HepG2 (cell line): Measurements from ENCODE around the gene MTA2. TPM values are rescaled to one million over a fixed set of nuclear protein-coding genes. Genes with fewer than 3 reads are reported as not detected.

Experiments used
- CCDC6 ChIP-seq: sonication (generic); formaldehyde crosslinking; IDR thresholded peaks from 2 replicates; pipeline ENCODE4 v1.8.1; 2022; ENCODE audit warnings: mild to moderate bottlenecking, missing genetic modification reagents, moderate library complexity
- CENPT ChIP-seq: sonication (generic); formaldehyde crosslinking; IDR thresholded peaks from 2 replicates; pipeline ENCODE4 v1.8.0; 2022; ENCODE audit warnings: low read depth, mild to moderate bottlenecking, moderate library complexity, missing genetic modification reagents
- CHD4 ChIP-seq: fragments of 200-600 bp; sonication (generic); IDR thresholded peaks from 2 replicates; pipeline ENCODE4 v1.7.0; 2017; ENCODE audit warnings: mild to moderate bottlenecking, low read length, borderline replicate concordance
- NFATC3 ChIP-seq: sonication (generic); formaldehyde crosslinking; IDR thresholded peaks from 2 replicates; pipeline ENCODE4 v1.5.1; 2020; ENCODE audit warnings: mild to moderate bottlenecking, missing genetic modification reagents
- NFE2L2 ChIP-seq: fragments of 150-350 bp; IDR thresholded peaks from 2 replicates; pipeline ENCODE4 v1.6.1; 2014; ENCODE audit warnings: low read length
- NR2C2 ChIP-seq: sonication (generic); formaldehyde crosslinking; IDR thresholded peaks from 2 replicates; pipeline ENCODE4 v1.4.0; 2020; ENCODE audit warnings: missing genetic modification reagents, mild to moderate bottlenecking, moderate library complexity, borderline replicate concordance
- NR2F2 ChIP-seq: IDR thresholded peaks from 2 replicates; pipeline ENCODE4 v1.6.1; 2012; ENCODE audit warnings: low read depth, inconsistent platforms, borderline replicate concordance
- PCBP1 ChIP-seq: fragments of 200-400 bp; formaldehyde crosslinking; IDR thresholded peaks from 2 replicates; pipeline ENCODE4 v1.6.1; 2017; ENCODE audit warnings: mild to moderate bottlenecking, low read depth, low read length, borderline replicate concordance
- PCBP2 ChIP-seq: fragments of 200-400 bp; formaldehyde crosslinking; optimal IDR thresholded peaks from 2 replicates; pipeline ENCODE3; 2018; ENCODE audit warnings: low read length, low read depth; ENCODE audit not compliant: poor library complexity, severe bottlenecking
- SALL1 ChIP-seq: sonication (generic); formaldehyde crosslinking; IDR thresholded peaks from 2 replicates; pipeline ENCODE4 v1.8.0; 2022; ENCODE audit warnings: mild to moderate bottlenecking, missing genetic modification reagents
- SIX1 ChIP-seq: sonication (generic); formaldehyde crosslinking; IDR thresholded peaks from 2 replicates; pipeline ENCODE4 v1.4.0; 2020; ENCODE audit warnings: missing genetic modification reagents, borderline replicate concordance
- ZBTB42 ChIP-seq: sonication (generic); formaldehyde crosslinking; IDR thresholded peaks from 2 replicates; pipeline ENCODE4 v1.5.0; 2020; ENCODE audit warnings: mild to moderate bottlenecking, missing genetic modification reagents
- ZNF432 ChIP-seq: sonication (generic); formaldehyde crosslinking; IDR thresholded peaks from 2 replicates; pipeline ENCODE4 v1.5.0; 2020; ENCODE audit warnings: missing genetic modification reagents, mild to moderate bottlenecking, borderline replicate concordance
- ZNF883 ChIP-seq: sonication (generic); formaldehyde crosslinking; IDR thresholded peaks from 2 replicates; pipeline ENCODE4 v1.5.1; 2020; ENCODE audit warnings: mild to moderate bottlenecking, missing genetic modification reagents; ENCODE audit errors: not compliant biosample characterization
- polyA plus RNA-seq, 8 experiments: library from polyadenylated mRNA; depleted of rRNA in 3 of 8; stranded (reverse) in 7 of 8; unstranded in 1 of 8; fragments of >200 nt; fragmentation: Illumina TruSeq in 4 of 8; extraction: Trizol in 4 of 8; gene quantifications; 2 replicates each; pipeline versions ENCODE4 v1.2.1 to v1.2.3, GENCODE V29; 2011 to 2016; ENCODE audit warnings: low read depth in 4 of 8, missing spikeins in 1 of 8, mixed read lengths in 1 of 8; ENCODE audit not compliant: insufficient read depth in 1 of 8
- total RNA-seq, 5 experiments: library from RNA; depleted of rRNA; stranded (reverse); fragments of >200 nt; fragmentation: Illumina TruSeq; extraction: Trizol; gene quantifications; 2 replicates each; pipeline ENCODE4 v1.2.3, GENCODE V29; 2016; ENCODE audit warnings: low read depth in 1 of 5
- TF ChIP-seq, protein P1 (sequence below): sonication (generic); formaldehyde crosslinking; IDR thresholded peaks from 2 replicates; pipeline ENCODE4 v1.5.0; 2020; ENCODE audit warnings: mild to moderate bottlenecking, missing genetic modification reagents, borderline replicate concordance
- TF ChIP-seq, protein P2 (sequence below): sonication (generic); formaldehyde crosslinking; IDR thresholded peaks from 2 replicates; pipeline ENCODE4 v1.5.1; 2020; ENCODE audit warnings: missing genetic modification reagents, mild to moderate bottlenecking, borderline replicate concordance
- TF ChIP-seq, protein P3 (sequence below): sonication (generic); formaldehyde crosslinking; IDR thresholded peaks from 2 replicates; pipeline ENCODE4 v1.4.0; 2020; ENCODE audit warnings: missing genetic modification reagents, borderline replicate concordance

Gene MTA2
- total and polyA plus RNA-seq, 2 of the 13 experiments (the other 11 are each of a cell fraction or from before 2014, with no cell fraction given) = 14.0 to 70.0 TPM

DNA sequence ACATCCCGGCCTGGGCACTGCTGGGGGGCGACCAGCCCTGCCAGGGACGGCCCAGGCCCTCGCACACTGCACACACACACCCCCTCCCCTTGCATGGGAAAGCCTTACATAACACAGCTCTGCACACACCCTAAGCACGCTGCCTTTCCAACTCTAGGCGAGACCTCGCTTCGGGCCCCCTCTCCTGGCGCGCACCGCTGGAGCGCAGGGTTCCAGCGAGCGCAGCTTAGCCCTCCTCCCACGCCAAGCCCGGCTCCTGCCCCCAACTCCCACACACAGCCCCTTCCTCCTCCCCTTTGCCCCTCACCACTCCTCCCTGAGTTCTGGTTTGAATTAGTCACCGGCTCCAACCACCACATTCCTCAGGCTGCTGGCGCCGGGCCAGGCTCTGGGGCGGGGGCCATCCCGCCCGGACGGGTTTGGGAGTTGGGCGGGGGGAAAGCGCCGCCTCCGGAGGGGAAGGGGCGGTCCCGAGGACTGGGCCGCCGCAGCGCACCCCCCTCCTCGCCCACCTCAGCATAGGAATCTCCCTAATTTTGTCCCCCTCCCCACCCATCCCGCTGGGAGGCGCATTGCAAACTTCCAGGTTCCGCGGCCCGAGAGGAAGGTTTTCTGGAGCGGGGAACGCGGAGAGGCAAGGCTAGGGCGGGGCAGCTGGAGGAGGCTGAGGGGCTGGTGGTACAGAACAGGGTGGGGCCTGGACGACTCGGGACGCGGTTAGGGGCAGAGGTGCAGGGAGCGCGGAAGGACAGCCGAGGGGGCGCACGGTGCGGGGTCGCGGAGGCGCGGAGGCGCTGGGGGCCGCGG, 56.0 kb downstream of the MTA2 start (continued):
- TF ChIP-seq, protein P1, sequence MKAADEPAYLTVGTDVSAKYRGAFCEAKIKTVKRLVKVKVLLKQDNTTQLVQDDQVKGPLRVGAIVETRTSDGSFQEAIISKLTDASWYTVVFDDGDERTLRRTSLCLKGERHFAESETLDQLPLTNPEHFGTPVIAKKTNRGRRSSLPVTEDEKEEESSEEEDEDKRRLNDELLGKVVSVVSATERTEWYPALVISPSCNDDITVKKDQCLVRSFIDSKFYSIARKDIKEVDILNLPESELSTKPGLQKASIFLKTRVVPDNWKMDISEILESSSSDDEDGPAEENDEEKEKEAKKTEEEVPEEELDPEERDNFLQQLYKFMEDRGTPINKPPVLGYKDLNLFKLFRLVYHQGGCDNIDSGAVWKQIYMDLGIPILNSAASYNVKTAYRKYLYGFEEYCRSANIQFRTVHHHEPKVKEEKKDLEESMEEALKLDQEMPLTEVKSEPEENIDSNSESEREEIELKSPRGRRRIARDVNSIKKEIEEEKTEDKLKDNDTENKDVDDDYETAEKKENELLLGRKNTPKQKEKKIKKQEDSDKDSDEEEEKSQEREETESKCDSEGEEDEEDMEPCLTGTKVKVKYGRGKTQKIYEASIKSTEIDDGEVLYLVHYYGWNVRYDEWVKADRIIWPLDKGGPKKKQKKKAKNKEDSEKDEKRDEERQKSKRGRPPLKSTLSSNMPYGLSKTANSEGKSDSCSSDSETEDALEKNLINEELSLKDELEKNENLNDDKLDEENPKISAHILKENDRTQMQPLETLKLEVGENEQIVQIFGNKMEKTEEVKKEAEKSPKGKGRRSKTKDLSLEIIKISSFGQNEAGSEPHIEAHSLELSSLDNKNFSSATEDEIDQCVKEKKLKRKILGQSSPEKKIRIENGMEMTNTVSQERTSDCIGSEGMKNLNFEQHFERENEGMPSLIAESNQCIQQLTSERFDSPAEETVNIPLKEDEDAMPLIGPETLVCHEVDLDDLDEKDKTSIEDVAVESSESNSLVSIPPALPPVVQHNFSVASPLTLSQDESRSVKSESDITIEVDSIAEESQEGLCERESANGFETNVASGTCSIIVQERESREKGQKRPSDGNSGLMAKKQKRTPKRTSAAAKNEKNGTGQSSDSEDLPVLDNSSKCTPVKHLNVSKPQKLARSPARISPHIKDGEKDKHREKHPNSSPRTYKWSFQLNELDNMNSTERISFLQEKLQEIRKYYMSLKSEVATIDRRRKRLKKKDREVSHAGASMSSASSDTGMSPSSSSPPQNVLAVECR (CRISPR knock-in tag) = peak; percentile 80
- no peak for TF ChIP-seq NFE2L2
- no peak for TF ChIP-seq NR2F2
- 0 out of 2 replicates have a peak, but pooled peaks have one; percentile 31 for TF ChIP-seq CHD4
- TF ChIP-seq, protein P2, sequence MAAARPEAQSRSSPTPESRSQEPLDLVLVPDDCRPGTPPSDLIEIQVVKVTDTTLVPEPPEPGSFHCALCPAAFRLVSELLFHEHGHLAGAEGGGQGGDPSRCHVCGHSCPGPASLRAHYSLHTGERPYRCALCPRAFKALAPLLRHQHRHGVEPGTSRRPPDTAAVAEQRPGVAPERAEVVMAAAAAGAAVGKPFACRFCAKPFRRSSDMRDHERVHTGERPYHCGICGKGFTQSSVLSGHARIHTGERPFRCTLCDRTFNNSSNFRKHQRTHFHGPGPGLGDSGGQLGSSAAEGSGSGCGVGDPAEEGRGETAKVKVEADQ (CRISPR knock-in tag) = no peak
- peak; percentile 22 for TF ChIP-seq PCBP2
- TF ChIP-seq CENPT (CRISPR knock-in tag) = no peak
- 0 out of 2 replicates have a peak, but pooled peaks have one; percentile 13 for TF ChIP-seq SIX1 (CRISPR knock-in tag)
- TF ChIP-seq PCBP1 = peak; percentile 73; the same call in 1 of the 2 replicates
- peak; percentile 78 for TF ChIP-seq CCDC6 (CRISPR knock-in tag)
- TF ChIP-seq ZBTB42 = peak; percentile 53; the same call in 1 of the 2 replicates
- TF ChIP-seq NFATC3 = no peak; the same call in 1 of the 2 replicates
- 0 out of 2 replicates have a peak, but pooled peaks have one; percentile 29 for TF ChIP-seq NR2C2 (CRISPR knock-in tag)
- TF ChIP-seq, protein P3, sequence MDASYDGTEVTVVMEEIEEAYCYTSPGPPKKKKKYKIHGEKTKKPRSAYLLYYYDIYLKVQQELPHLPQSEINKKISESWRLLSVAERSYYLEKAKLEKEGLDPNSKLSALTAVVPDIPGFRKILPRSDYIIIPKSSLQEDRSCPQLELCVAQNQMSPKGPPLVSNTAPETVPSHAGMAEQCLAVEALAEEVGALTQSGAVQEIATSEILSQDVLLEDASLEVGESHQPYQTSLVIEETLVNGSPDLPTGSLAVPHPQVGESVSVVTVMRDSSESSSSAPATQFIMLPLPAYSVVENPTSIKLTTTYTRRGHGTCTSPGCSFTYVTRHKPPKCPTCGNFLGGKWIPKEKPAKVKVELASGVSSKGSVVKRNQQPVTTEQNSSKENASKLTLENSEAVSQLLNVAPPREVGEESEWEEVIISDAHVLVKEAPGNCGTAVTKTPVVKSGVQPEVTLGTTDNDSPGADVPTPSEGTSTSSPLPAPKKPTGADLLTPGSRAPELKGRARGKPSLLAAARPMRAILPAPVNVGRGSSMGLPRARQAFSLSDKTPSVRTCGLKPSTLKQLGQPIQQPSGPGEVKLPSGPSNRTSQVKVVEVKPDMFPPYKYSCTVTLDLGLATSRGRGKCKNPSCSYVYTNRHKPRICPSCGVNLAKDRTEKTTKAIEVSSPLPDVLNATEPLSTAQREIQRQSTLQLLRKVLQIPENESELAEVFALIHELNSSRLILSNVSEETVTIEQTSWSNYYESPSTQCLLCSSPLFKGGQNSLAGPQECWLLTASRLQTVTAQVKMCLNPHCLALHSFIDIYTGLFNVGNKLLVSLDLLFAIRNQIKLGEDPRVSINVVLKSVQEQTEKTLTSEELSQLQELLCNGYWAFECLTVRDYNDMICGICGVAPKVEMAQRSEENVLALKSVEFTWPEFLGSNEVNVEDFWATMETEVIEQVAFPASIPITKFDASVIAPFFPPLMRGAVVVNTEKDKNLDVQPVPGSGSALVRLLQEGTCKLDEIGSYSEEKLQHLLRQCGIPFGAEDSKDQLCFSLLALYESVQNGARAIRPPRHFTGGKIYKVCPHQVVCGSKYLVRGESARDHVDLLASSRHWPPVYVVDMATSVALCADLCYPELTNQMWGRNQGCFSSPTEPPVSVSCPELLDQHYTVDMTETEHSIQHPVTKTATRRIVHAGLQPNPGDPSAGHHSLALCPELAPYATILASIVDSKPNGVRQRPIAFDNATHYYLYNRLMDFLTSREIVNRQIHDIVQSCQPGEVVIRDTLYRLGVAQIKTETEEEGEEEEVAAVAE = peak; percentile 53; the same call in 1 of the 2 replicates
- peak; percentile 82 for TF ChIP-seq ZNF883 (CRISPR knock-in tag)
- peak; percentile 74 for TF ChIP-seq SALL1 (CRISPR knock-in tag)
- no peak for TF ChIP-seq ZNF432 (CRISPR knock-in tag)
